Activated CD8-positive, alpha-beta memory T cell treated with anti-CD3 and anti-CD28 coated beads, Interleukin-2, amount 50 U/mL, for 48 hours (primary cell): ENCODE results near the gene NCOA7.
"Not testable (repeated sequence)": the region's sequence is repeated elsewhere in the genome, so short reads cannot be mapped to it uniquely, and the experiment has no call there.

ENCODE experiments used
- DNase-seq: peaks from one replicate; pipeline ENCODE4 v3.0.0-alpha.2; 2020

The NCOA7 gene

GRCh38 chr6:125793863-125794262 lies 3.1 kb downstream of the NCOA7 start:
- DNase-seq, result no peak

GRCh38 chr6:125794342-125795137 lies 3.8 kb downstream of the NCOA7 start:
- no peak for DNase-seq

GRCh38 chr6:125795301-125795700 lies 4.5 kb downstream of the NCOA7 start:
- DNase-seq, result no peak

- DNase-seq, result no peak
Observed at GRCh38 chr6:125797120-125797885, 6.5 kb downstream of the NCOA7 start.

- DNase-seq, result no peak
Observed at GRCh38 chr6:125797886-125798444, 7.2 kb downstream of the NCOA7 start.

- DNase-seq, result no peak
Observed at GRCh38 chr6:125798734-125799508, 8.2 kb downstream of the NCOA7 start.

GRCh38 chr6:125802383-125802782 lies 11.6 kb downstream of the NCOA7 start:
- no peak for DNase-seq

GRCh38 chr6:125802943-125803377 lies 12.2 kb downstream of the NCOA7 start:
- DNase-seq, result no peak

GRCh38 chr6:125804264-125804663 lies 13.5 kb downstream of the NCOA7 start:
- no peak for DNase-seq

- DNase-seq, result not testable (repeated sequence)
Observed at GRCh38 chr6:125804866-125805425, 14.2 kb downstream of the NCOA7 start.

- DNase-seq, result no peak
Observed at GRCh38 chr6:125806813-125807212, 16.1 kb downstream of the NCOA7 start.

- no peak for DNase-seq
Observed at GRCh38 chr6:125807293-125807692, 16.5 kb downstream of the NCOA7 start.

GRCh38 chr6:125808060-125808459 lies 17.3 kb downstream of the NCOA7 start:
- no peak for DNase-seq

GRCh38 chr6:125808591-125808990 lies 17.8 kb downstream of the NCOA7 start:
- no peak for DNase-seq

- no peak for DNase-seq
Observed at GRCh38 chr6:125809570-125810170, 18.9 kb downstream of the NCOA7 start.

- DNase-seq, result no peak
Observed at GRCh38 chr6:125810445-125810844, 19.7 kb downstream of the NCOA7 start.

GRCh38 chr6:125811259-125811658 lies 20.5 kb downstream of the NCOA7 start:
- no peak for DNase-seq

- DNase-seq, result no peak
Observed at GRCh38 chr6:125812394-125813292, 21.9 kb downstream of the NCOA7 start.

- no peak for DNase-seq
Observed at GRCh38 chr6:125814481-125814880, 23.7 kb downstream of the NCOA7 start.

GRCh38 chr6:125815080-125815910 lies 24.5 kb downstream of the NCOA7 start:
- no peak for DNase-seq
